ENCODE measurements around the gene NRIP3. TPM values are rescaled to one million over a fixed set of nuclear protein-coding genes. Genes with fewer than 3 reads are reported as not detected.

The NRIP3 gene
- 10.2 and 11.1 TPM in 2 replicates for total RNA-seq

GRCh38 chr11:9003573-9004182 lies at the start of gene NRIP3:
Gene NRIP3, minus strand, starts transcription at chr11:9004001. Its CDS starts 66 bp downstream, at chr11:9003935.

GRCh38 chr11:8964324-8965320 lies 39.2 kb downstream of the NRIP3 start, which contains the start of gene TMEM9B:
Gene TMEM9B, minus strand, starts transcription at chr11:8964442. Its CDS starts 129 bp downstream, at chr11:8964313.

GRCh38 chr11:8942518-8943066 lies 61.2 kb downstream of the NRIP3 start, which contains the start of gene ASCL3:
Gene ASCL3, minus strand, starts transcription at chr11:8943016. Its CDS starts 4,855 bp downstream, at chr11:8938161.

GRCh38 chr11:8932564-8933180 lies 71.1 kb downstream of the NRIP3 start, which contains the start of gene C11orf16:
Gene C11orf16, minus strand, starts transcription at chr11:8932947. Its CDS starts 639 bp downstream, at chr11:8932308.

Small RNA genes lying within 50 kb of the gene (small RNA-seq; reads per million reads assigned to genes)
- gene RF00019, result not detected

Other genes with a start within 250 kb of the NRIP3 start
- gene AKIP1, start 92.8 kb downstream of the NRIP3 start, total RNA-seq, result 28.9 and 30.3 TPM in 2 replicates
- not detected in 2 replicates for gene C11orf16, start 71.1 kb downstream of the NRIP3 start, total RNA-seq
- not detected in 2 replicates for gene ASCL3, start 61.0 kb downstream of the NRIP3 start, total RNA-seq
- gene TMEM9B, start 39.6 kb downstream of the NRIP3 start, total RNA-seq, result 59.8 and 67.1 TPM in 2 replicates
- gene SCUBE2, start 87.6 kb upstream of the NRIP3 start, total RNA-seq, result 2.1 and 4.8 TPM in 2 replicates

Measured in articular chondrocyte of knee joint (primary cell).